ENCODE data around the gene BICC1.

Gene BICC1

GRCh38 chr10:58806323-58806722 lies 293.7 kb downstream of the BICC1 start:
- H3K27ac ChIP-seq (ENCODE audit: low read depth, low read length, poor library complexity, severe bottlenecking), result no peak overlapping the region
- no peak overlapping the region for H3K4me2 ChIP-seq (ENCODE audit: low read length)
- H3K9ac ChIP-seq (ENCODE audit: low read length), result no peak overlapping the region
- H3K79me2 ChIP-seq (ENCODE audit: insufficient read depth, low read length), result no peaks in the 10 kb centered on the region
- no peaks in the 10 kb centered on the region for H3F3A ChIP-seq (ENCODE audit: insufficient read depth, low read length)
- H3K9me3 ChIP-seq (ENCODE audit: low read length), result no peaks in the 10 kb centered on the region
- no peak overlapping the region for H2AFZ ChIP-seq (ENCODE audit: low read length)
- no peaks in the 10 kb centered on the region for H3K9me2 ChIP-seq (ENCODE audit: low read depth, low read length)
- no peaks in the 10 kb centered on the region for H4K20me1 ChIP-seq (ENCODE audit: insufficient read depth, low read length)
- no peaks in the 10 kb centered on the region for H3K27me3 ChIP-seq (ENCODE audit: insufficient read depth, low read length)
- no peaks in the 10 kb centered on the region for H3K4me1 ChIP-seq (ENCODE audit: insufficient read depth, low read length, severe bottlenecking)
- no peaks in the 10 kb centered on the region for H3K36me3 ChIP-seq (ENCODE audit: insufficient read depth, low read length)
- no peak overlapping the region for H3K4me3 ChIP-seq (ENCODE audit: low read depth, low read length, poor library complexity, severe bottlenecking)
- no peak for TF ChIP-seq CTCF (IDR thresholded peaks at IDR 0.05; ENCODE audit: low read length)
- TF ChIP-seq EZH2 (IDR thresholded peaks at IDR 0.05; ENCODE audit: borderline replicate concordance, low read length), result no peak

GRCh38 chr10:58806970-58807628 lies 294.4 kb downstream of the BICC1 start:
- H3K27ac ChIP-seq (ENCODE audit: low read depth, low read length, poor library complexity, severe bottlenecking), result no peak overlapping the region
- H3K4me1 ChIP-seq (ENCODE audit: insufficient read depth, low read length, severe bottlenecking), result no peaks in the 10 kb centered on the region
- H3K4me3 ChIP-seq (ENCODE audit: low read depth, low read length, poor library complexity, severe bottlenecking), result no peak overlapping the region
- H3K9ac ChIP-seq (ENCODE audit: low read length), result no peak overlapping the region
- H4K20me1 ChIP-seq (ENCODE audit: insufficient read depth, low read length), result no peaks in the 10 kb centered on the region
- H3K9me3 ChIP-seq (ENCODE audit: low read length), result no peaks in the 10 kb centered on the region
- no peak overlapping the region for H2AFZ ChIP-seq (ENCODE audit: low read length)
- H3F3A ChIP-seq (ENCODE audit: insufficient read depth, low read length), result no peaks in the 10 kb centered on the region
- no peak overlapping the region for H3K4me2 ChIP-seq (ENCODE audit: low read length)
- no peaks in the 10 kb centered on the region for H3K27me3 ChIP-seq (ENCODE audit: insufficient read depth, low read length)
- H3K36me3 ChIP-seq (ENCODE audit: insufficient read depth, low read length), result no peaks in the 10 kb centered on the region
- H3K79me2 ChIP-seq (ENCODE audit: insufficient read depth, low read length), result no peaks in the 10 kb centered on the region
- TF ChIP-seq EZH2 (IDR thresholded peaks at IDR 0.05; ENCODE audit: borderline replicate concordance, low read length) (no peak), CTCF (IDR thresholded peaks at IDR 0.05; ENCODE audit: low read length) (no peak)
- no peaks in the 10 kb centered on the region for H3K9me2 ChIP-seq (ENCODE audit: low read depth, low read length)

- Histone ChIP-seq H3K9me3 (ENCODE audit: low read length) (no peaks in the 10 kb centered on the region), H3K27me3 (ENCODE audit: insufficient read depth, low read length) (no peaks in the 10 kb centered on the region), H3K27ac (ENCODE audit: low read depth, low read length, poor library complexity, severe bottlenecking) (no peak overlapping the region), H3K4me2 (ENCODE audit: low read length) (no peak overlapping the region), H3K9me2 (ENCODE audit: low read depth, low read length) (no peaks in the 10 kb centered on the region), H3K4me3 (ENCODE audit: low read depth, low read length, poor library complexity, severe bottlenecking) (no peak overlapping the region), H3K36me3 (ENCODE audit: insufficient read depth, low read length) (no peaks in the 10 kb centered on the region), H3F3A (ENCODE audit: insufficient read depth, low read length) (no peaks in the 10 kb centered on the region), H3K4me1 (ENCODE audit: insufficient read depth, low read length, severe bottlenecking) (no peaks in the 10 kb centered on the region), H4K20me1 (ENCODE audit: insufficient read depth, low read length) (no peaks in the 10 kb centered on the region), H2AFZ (ENCODE audit: low read length) (no peak overlapping the region), H3K9ac (ENCODE audit: low read length) (no peak overlapping the region), H3K79me2 (ENCODE audit: insufficient read depth, low read length) (no peaks in the 10 kb centered on the region)
- TF ChIP-seq EZH2 (IDR thresholded peaks at IDR 0.05; ENCODE audit: borderline replicate concordance, low read length) (no peak), CTCF (IDR thresholded peaks at IDR 0.05; ENCODE audit: low read length) (no peak)
These were observed 295.0 kb downstream of the BICC1 start for GRCh38 chr10:58807629-58808022.

All from OCI-LY1 (cell line).